HUES64 (cell line): ENCODE measurements around the gene ANKDD1A.

Experiments used
- H3K27ac ChIP-seq: 2 replicates; pipeline ENCODE4 v1.7.0; 2013; ENCODE audit warnings: low read depth, low read length, inconsistent platforms
- H3K27me3 ChIP-seq: 2 replicates; pipeline ENCODE4 v1.6.1; 2013; ENCODE audit warnings: mild to moderate bottlenecking, low read length; ENCODE audit not compliant: insufficient read depth
- H3K36me3 ChIP-seq: 2 replicates; pipeline ENCODE4 v1.6.1; 2013; ENCODE audit warnings: mild to moderate bottlenecking, low read length; ENCODE audit not compliant: insufficient read depth
- H3K4me1 ChIP-seq: 2 replicates; pipeline ENCODE4 v1.6.1; 2013; ENCODE audit warnings: mild to moderate bottlenecking, low read length, moderate library complexity; ENCODE audit not compliant: insufficient read depth
- H3K4me3 ChIP-seq: 2 replicates; pipeline ENCODE4 v1.5.1; 2013; ENCODE audit warnings: mild to moderate bottlenecking, low read length, moderate library complexity
- H3K9ac ChIP-seq: 2 replicates; pipeline ENCODE4 v1.6.1; 2013; ENCODE audit warnings: mild to moderate bottlenecking, low read depth, low read length
- H3K9me3 ChIP-seq: 2 replicates; pipeline ENCODE4 v1.6.1; 2013; ENCODE audit warnings: low read depth, low read length; ENCODE audit not compliant: insufficient read depth
- WGBS: fragments of 150-250, 120-280 bp; methylation state at CpG from one replicate; pipeline ENCODE4 v1.1.7; 2013; ENCODE audit warnings: missing lambda C conversion rate; 5-methylcytosine and 5-hydroxymethylcytosine counted together

The ANKDD1A gene

GRCh38 chr15:64907991-64908390, 3.7 kb upstream of the ANKDD1A start:
- Histone ChIP-seq H3K27ac (no peak overlapping the region), H3K36me3 (no peaks in the 10 kb centered on the region), H3K9me3 (peaks cover 8% of the 10 kb centered on the region), H3K27me3 (peaks cover 28% of the 10 kb centered on the region), H3K4me3 (no peak overlapping the region), H3K4me1 (0 out of 2 replicates have a peak, but pooled peaks cover 4% of the 10 kb centered on the region), H3K9ac (no peak overlapping the region)
- no CpG with 5 or more reads among the region's 1 CpG for WGBS

- H3K27ac ChIP-seq: no peak overlapping the region
- H3K27me3 ChIP-seq: peaks cover 30% of the 10 kb centered on the region
- H3K4me1 ChIP-seq: 0 out of 2 replicates have a peak, but pooled peaks cover 4% of the 10 kb centered on the region
- H3K4me3 ChIP-seq: no peak overlapping the region
- H3K9me3 ChIP-seq: peaks cover 8% of the 10 kb centered on the region
- WGBS: 88% methylated on average over 3 of the region's 3 CpGs
- no peaks in the 10 kb centered on the region for H3K36me3 ChIP-seq
- H3K9ac ChIP-seq: no peak overlapping the region
Measured at GRCh38 chr15:64909546-64909945, 2.2 kb upstream of the ANKDD1A start.

- Histone ChIP-seq H3K9me3 (no peaks in the 10 kb centered on the region), H3K4me3 (peak overlapping the region; percentile 76), H3K27me3 (peaks cover 30% of the 10 kb centered on the region), H3K27ac (no peak overlapping the region), H3K4me1 (0 out of 2 replicates have a peak, but pooled peaks cover 4% of the 10 kb centered on the region), H3K9ac (no peak overlapping the region), H3K36me3 (no peaks in the 10 kb centered on the region)
- WGBS: 84% methylated on average over 15 of the region's 15 CpGs
Measured at GRCh38 chr15:64912379-64913325, 950 bp downstream of the ANKDD1A start.

- Histone ChIP-seq H3K27me3 (peaks cover 24% of the 10 kb centered on the region), H3K4me3 (no peak overlapping the region), H3K27ac (no peak overlapping the region; the same call in 1 of the 2 replicates), H3K4me1 (0 out of 2 replicates have a peak, but pooled peaks cover 4% of the 10 kb centered on the region), H3K36me3 (no peaks in the 10 kb centered on the region), H3K9ac (no peak overlapping the region), H3K9me3 (no peaks in the 10 kb centered on the region)
- WGBS: 52% methylated on average over 13 of the region's 13 CpGs
Measured at GRCh38 chr15:64915518-64916227, 4.0 kb downstream of the ANKDD1A start.

GRCh38 chr15:64916365-64916764, 4.7 kb downstream of the ANKDD1A start:
- Histone ChIP-seq H3K9me3 (no peaks in the 10 kb centered on the region), H3K9ac (no peak overlapping the region), H3K27me3 (peaks cover 17% of the 10 kb centered on the region), H3K4me1 (no peaks in the 10 kb centered on the region), H3K27ac (no peak overlapping the region), H3K36me3 (no peaks in the 10 kb centered on the region), H3K4me3 (no peak overlapping the region)
- 95% methylated on average over 2 of the region's 2 CpGs for WGBS

- Histone ChIP-seq H3K27ac (no peak overlapping the region), H3K4me1 (no peaks in the 10 kb centered on the region), H3K36me3 (no peaks in the 10 kb centered on the region), H3K9me3 (no peaks in the 10 kb centered on the region), H3K4me3 (no peak overlapping the region), H3K27me3 (peaks cover 9% of the 10 kb centered on the region), H3K9ac (no peak overlapping the region)
- 90% methylated on average over 9 of the region's 9 CpGs for WGBS
Measured at GRCh38 chr15:64917211-64917610, 5.5 kb downstream of the ANKDD1A start.

GRCh38 chr15:64919721-64920120, 8.0 kb downstream of the ANKDD1A start:
- Histone ChIP-seq H3K9me3 (no peaks in the 10 kb centered on the region), H3K27me3 (no peaks in the 10 kb centered on the region), H3K4me3 (no peak overlapping the region), H3K9ac (no peak overlapping the region), H3K36me3 (no peaks in the 10 kb centered on the region), H3K4me1 (no peaks in the 10 kb centered on the region), H3K27ac (no peak overlapping the region)
- 89% methylated on average over 4 of the region's 4 CpGs for WGBS

GRCh38 chr15:64921711-64922110, 10.0 kb downstream of the ANKDD1A start:
- H3K4me3 ChIP-seq: no peak overlapping the region
- no peaks in the 10 kb centered on the region for H3K36me3 ChIP-seq
- 84% methylated on average over 6 of the region's 6 CpGs for WGBS
- no peak overlapping the region for H3K9ac ChIP-seq
- H3K9me3 ChIP-seq: no peaks in the 10 kb centered on the region
- no peaks in the 10 kb centered on the region for H3K27me3 ChIP-seq
- no peak overlapping the region for H3K27ac ChIP-seq
- no peaks in the 10 kb centered on the region for H3K4me1 ChIP-seq

- Histone ChIP-seq H3K36me3 (no peaks in the 10 kb centered on the region), H3K27ac (no peak overlapping the region), H3K4me3 (no peak overlapping the region), H3K9me3 (no peaks in the 10 kb centered on the region), H3K27me3 (no peaks in the 10 kb centered on the region), H3K9ac (no peak overlapping the region), H3K4me1 (no peaks in the 10 kb centered on the region)
- WGBS: 83% methylated on average over 1 of the region's 2 CpGs
Measured at GRCh38 chr15:64923546-64923945, 11.8 kb downstream of the ANKDD1A start.

GRCh38 chr15:64925335-64926330, 13.9 kb downstream of the ANKDD1A start:
- Histone ChIP-seq H3K4me1 (no peaks in the 10 kb centered on the region), H3K9me3 (no peaks in the 10 kb centered on the region)

More at GRCh38 chr15:64925335-64926330, 13.9 kb downstream of the ANKDD1A start:
- no peaks in the 10 kb centered on the region for H3K27me3 ChIP-seq
- no peak overlapping the region for H3K9ac ChIP-seq
- no peak overlapping the region for H3K27ac ChIP-seq
- no peaks in the 10 kb centered on the region for H3K36me3 ChIP-seq
- no peak overlapping the region for H3K4me3 ChIP-seq
- 98% methylated on average over 13 of the region's 13 CpGs for WGBS
